Gastroesophageal sphincter (tissue), 3 donors: Measurements from ENCODE around the gene MEGF11.

ENCODE experiments used
- CTCF ChIP-seq, 4 experiments: fragments of 200-600 bp in 2 of 4; fragments of 450-650 bp in 2 of 4; sonication (generic) in 1 of 4; IDR thresholded peaks; one replicate each; pipeline ENCODE4 v1.5.1; 2017 to 2019; ENCODE audit warnings: antibody characterized with exemption in 4 of 4, mild to moderate bottlenecking in 2 of 4, moderate library complexity in 2 of 4
- EP300 ChIP-seq: sonication (generic); formaldehyde crosslinking; IDR thresholded peaks from one replicate; pipeline ENCODE4 v1.6.1; 2017; ENCODE audit warnings: antibody characterized with exemption, mild to moderate bottlenecking
- POLR2A ChIP-seq, 2 donors: fragments of 450-650 bp; IDR thresholded peaks; one replicate each; pipeline ENCODE4 v1.6.1; 2017; ENCODE audit warnings: antibody characterized with exemption in 2 of 2, mild to moderate bottlenecking in 2 of 2, moderate library complexity in 1 of 2
- POLR2AphosphoS5 ChIP-seq: sonication (generic); formaldehyde crosslinking; IDR thresholded peaks from one replicate; pipeline ENCODE4 v1.6.1; 2017; ENCODE audit warnings: antibody characterized with exemption

- no peak for TF ChIP-seq POLR2A (IDR thresholded peaks at IDR 0.05)
- TF ChIP-seq CTCF (IDR thresholded peaks at IDR 0.05), result no peak
- TF ChIP-seq POLR2AphosphoS5, result no peak
- no peak for TF ChIP-seq EP300
Observed at GRCh38 chr15:66022163-66022525, 231.4 kb downstream of the MEGF11 start.
